ENCODE data around the gene LPIN1.

- no peak for TF ChIP-seq CTCF (IDR thresholded peaks at IDR 0.05; ENCODE audit: low read depth, low read length)
- TF ChIP-seq EZH2phosphoT487 (IDR thresholded peaks at IDR 0.05; ENCODE audit: low read depth) = no peak
Measured at GRCh38 chr2:11726384-11726783, 20.0 kb upstream of the LPIN1 start.

All from OCI-LY3 (cell line).